NCI-H2171 treated with DMSO at 0.1 percent for 48 hours (cell line): ENCODE results near the gene ABCA13.

ENCODE experiments used
- DNase-seq: peaks from one replicate; lab custom pipeline; 2025; lab: John Stamatoyannopoulos, UW

ABCA13 gene

GRCh38 chr7:48298779-48299178 lies 127.5 kb downstream of the ABCA13 start:
- no peak for DNase-seq

- DNase-seq = peak; percentile 16
Measured at GRCh38 chr7:48299580-48300169, 128.4 kb downstream of the ABCA13 start.

GRCh38 chr7:48300301-48300700 lies 129.0 kb downstream of the ABCA13 start:
- DNase-seq = no peak

GRCh38 chr7:48301201-48301600 lies 129.9 kb downstream of the ABCA13 start:
- DNase-seq = no peak

GRCh38 chr7:48304641-48305040 lies 133.4 kb downstream of the ABCA13 start:
- no peak for DNase-seq

GRCh38 chr7:48305661-48306060 lies 134.4 kb downstream of the ABCA13 start:
- DNase-seq = no peak

GRCh38 chr7:48307041-48307714 lies 135.9 kb downstream of the ABCA13 start:
- no peak for DNase-seq

- no peak for DNase-seq
Measured at GRCh38 chr7:48309720-48310119, 138.5 kb downstream of the ABCA13 start.

- DNase-seq = no peak
Measured at GRCh38 chr7:48311464-48312100, 140.3 kb downstream of the ABCA13 start.

GRCh38 chr7:48312151-48312550 lies 140.9 kb downstream of the ABCA13 start:
- no peak for DNase-seq

GRCh38 chr7:48316768-48317167 lies 145.5 kb downstream of the ABCA13 start:
- no peak for DNase-seq

- no peak for DNase-seq
Measured at GRCh38 chr7:48317360-48317759, 146.1 kb downstream of the ABCA13 start.

GRCh38 chr7:48321319-48322010 lies 150.2 kb downstream of the ABCA13 start:
- no peak for DNase-seq

GRCh38 chr7:48337012-48337621 lies 165.9 kb downstream of the ABCA13 start:
- DNase-seq = peak; percentile 2

GRCh38 chr7:48337781-48338180 lies 166.5 kb downstream of the ABCA13 start:
- no peak for DNase-seq

- DNase-seq = no peak
Measured at GRCh38 chr7:48347230-48347825, 176.1 kb downstream of the ABCA13 start.

GRCh38 chr7:48350515-48350914 lies 179.3 kb downstream of the ABCA13 start:
- no peak for DNase-seq

GRCh38 chr7:48351900-48352299 lies 180.6 kb downstream of the ABCA13 start:
- DNase-seq = no peak

GRCh38 chr7:48355346-48355745 lies 184.1 kb downstream of the ABCA13 start:
- DNase-seq = no peak

- no peak for DNase-seq
Measured at GRCh38 chr7:48360574-48360973, 189.3 kb downstream of the ABCA13 start.

GRCh38 chr7:48363174-48363573 lies 191.9 kb downstream of the ABCA13 start:
- DNase-seq = no peak

GRCh38 chr7:48365010-48365409 lies 193.8 kb downstream of the ABCA13 start:
- DNase-seq = no peak
